Measurements from ENCODE around the gene COA6.
"Not testable (repeated sequence)": the region's sequence is repeated elsewhere in the genome, so short reads cannot be mapped to it uniquely, and the experiment has no call there.

DNA sequence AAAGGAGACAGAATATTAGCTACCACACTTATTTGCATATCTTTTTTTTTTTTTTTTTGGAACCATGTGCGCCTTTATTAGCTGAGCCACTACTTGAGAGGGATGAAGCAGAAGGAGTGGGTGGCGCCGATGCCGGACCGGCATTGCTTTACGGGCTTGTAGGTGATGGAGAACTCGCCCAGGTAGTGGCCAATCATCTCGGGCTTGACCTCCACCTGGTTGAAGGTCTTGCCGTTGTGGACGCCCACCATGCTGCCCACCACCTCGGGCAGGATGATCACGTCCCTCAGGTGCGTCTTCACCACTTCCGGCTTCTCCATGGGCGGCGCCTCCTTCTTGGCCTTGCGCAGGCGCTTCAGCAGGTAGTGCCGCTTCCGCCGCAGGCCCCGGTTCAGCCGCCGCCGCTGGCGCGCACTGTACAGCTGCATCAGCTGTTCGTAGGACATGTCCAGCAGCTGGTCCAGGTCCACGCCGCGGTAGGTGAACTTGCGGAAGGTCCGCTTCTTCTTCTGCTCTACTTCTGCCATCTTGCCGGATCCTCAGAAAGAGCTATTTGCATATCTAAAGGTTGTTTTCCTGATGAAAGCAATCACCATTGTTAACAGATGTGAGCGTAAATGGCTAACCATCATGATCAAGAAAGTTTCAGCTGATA, 16.5 kb upstream of the COA6 start:
- not testable (repeated sequence) for TF ChIP-seq POLR2AphosphoS5 (IDR thresholded peaks at IDR 0.05; ENCODE audit: insufficient read depth in 1 of 2, low read depth in 1 of 2); POLR2A (IDR thresholded peaks at IDR 0.05)
- TF ChIP-seq, protein P1, sequence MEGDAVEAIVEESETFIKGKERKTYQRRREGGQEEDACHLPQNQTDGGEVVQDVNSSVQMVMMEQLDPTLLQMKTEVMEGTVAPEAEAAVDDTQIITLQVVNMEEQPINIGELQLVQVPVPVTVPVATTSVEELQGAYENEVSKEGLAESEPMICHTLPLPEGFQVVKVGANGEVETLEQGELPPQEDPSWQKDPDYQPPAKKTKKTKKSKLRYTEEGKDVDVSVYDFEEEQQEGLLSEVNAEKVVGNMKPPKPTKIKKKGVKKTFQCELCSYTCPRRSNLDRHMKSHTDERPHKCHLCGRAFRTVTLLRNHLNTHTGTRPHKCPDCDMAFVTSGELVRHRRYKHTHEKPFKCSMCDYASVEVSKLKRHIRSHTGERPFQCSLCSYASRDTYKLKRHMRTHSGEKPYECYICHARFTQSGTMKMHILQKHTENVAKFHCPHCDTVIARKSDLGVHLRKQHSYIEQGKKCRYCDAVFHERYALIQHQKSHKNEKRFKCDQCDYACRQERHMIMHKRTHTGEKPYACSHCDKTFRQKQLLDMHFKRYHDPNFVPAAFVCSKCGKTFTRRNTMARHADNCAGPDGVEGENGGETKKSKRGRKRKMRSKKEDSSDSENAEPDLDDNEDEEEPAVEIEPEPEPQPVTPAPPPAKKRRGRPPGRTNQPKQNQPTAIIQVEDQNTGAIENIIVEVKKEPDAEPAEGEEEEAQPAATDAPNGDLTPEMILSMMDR (IDR thresholded peaks at IDR 0.05): not testable (repeated sequence)
